ENCODE results near the gene ADNP2.
A peak's percentile ranks its signal among the peaks of the same experiment; 100 is the strongest.

Gene ADNP2

GRCh38 chr18:80107426-80107825 is 1.6 kb upstream of the ADNP2 start:
- Histone ChIP-seq H3K79me2 (ENCODE audit: control insufficient read depth, insufficient read depth, low read length) (peaks cover 25% of the 10 kb centered on the region), H3K4me3 (ENCODE audit: low read length) (no peak overlapping the region), H3K23ac (ENCODE audit: low read length) (no peak overlapping the region), H3K4me1 (ENCODE audit: control insufficient read depth, low read depth, low read length) (peaks cover 19% of the 10 kb centered on the region), H3K4me2 (ENCODE audit: low read length) (no peak overlapping the region), H3K27me3 (ENCODE audit: insufficient read depth, low read length, poor library complexity) (no peaks in the 10 kb centered on the region), H3K79me1 (ENCODE audit: low read length) (no peaks in the 10 kb centered on the region), H2BK120ac (ENCODE audit: low read depth, low read length) (no peak overlapping the region), H3K18ac (ENCODE audit: low read length) (no peak overlapping the region), H3K4ac (ENCODE audit: low read depth, low read length) (no peak overlapping the region), H4K8ac (ENCODE audit: low read depth, low read length) (no peak overlapping the region), H3K9ac (ENCODE audit: low read length) (no peak overlapping the region), H3K36me3 (ENCODE audit: control insufficient read depth, insufficient read depth, low read length) (no peaks in the 10 kb centered on the region), H4K5ac (ENCODE audit: low read length) (no peak overlapping the region), H2AK5ac (ENCODE audit: low read length) (no peak overlapping the region), H2BK15ac (replicated peaks; ENCODE audit: low read depth) (no peak overlapping the region), H2BK5ac (ENCODE audit: low read length) (no peak overlapping the region), H3K56ac (ENCODE audit: low read length) (peak overlapping the region; percentile 39), H3K27ac (ENCODE audit: low read depth, low read length) (no peak overlapping the region)
- no CpG with 5 or more reads among the region's 10 CpGs for WGBS (ENCODE audit: extremely low coverage, insufficient coverage, low lambda C conversion rate)
- no peak for DNase-seq

GRCh38 chr18:80108121-80108536 is 933 bp upstream of the ADNP2 start:
- no CpG with 5 or more reads among the region's 23 CpGs for WGBS (ENCODE audit: extremely low coverage, insufficient coverage, low lambda C conversion rate)
- Histone ChIP-seq H2BK15ac (replicated peaks; ENCODE audit: low read depth) (no peak overlapping the region), H2AK5ac (ENCODE audit: low read length) (no peak overlapping the region), H3K27me3 (ENCODE audit: insufficient read depth, low read length, poor library complexity) (no peaks in the 10 kb centered on the region), H4K5ac (ENCODE audit: low read length) (no peak overlapping the region), H3K56ac (ENCODE audit: low read length) (no peak overlapping the region), H4K8ac (ENCODE audit: low read depth, low read length) (no peak overlapping the region), H3K79me1 (ENCODE audit: low read length) (no peaks in the 10 kb centered on the region), H3K27ac (ENCODE audit: low read depth, low read length) (no peak overlapping the region), H3K9ac (ENCODE audit: low read length) (no peak overlapping the region), H3K79me2 (ENCODE audit: control insufficient read depth, insufficient read depth, low read length) (peaks cover 31% of the 10 kb centered on the region), H3K23ac (ENCODE audit: low read length) (no peak overlapping the region), H3K18ac (ENCODE audit: low read length) (no peak overlapping the region), H3K4me3 (ENCODE audit: low read length) (no peak overlapping the region), H2BK5ac (ENCODE audit: low read length) (no peak overlapping the region), H3K4me1 (ENCODE audit: control insufficient read depth, low read depth, low read length) (peaks cover 19% of the 10 kb centered on the region), H3K36me3 (ENCODE audit: control insufficient read depth, insufficient read depth, low read length) (no peaks in the 10 kb centered on the region), H3K4ac (ENCODE audit: low read depth, low read length) (no peak overlapping the region), H3K4me2 (ENCODE audit: low read length) (no peak overlapping the region), H2BK120ac (ENCODE audit: low read depth, low read length) (no peak overlapping the region)
- no peak for DNase-seq

GRCh38 chr18:80109676-80110078 is 615 bp downstream of the ADNP2 start:
- DNase-seq: peak; percentile 76
- Histone ChIP-seq H2BK120ac (ENCODE audit: low read depth, low read length) (no peak overlapping the region), H3K4me3 (ENCODE audit: low read length) (peak overlapping the region; percentile 77), H3K79me1 (ENCODE audit: low read length) (peaks cover 4% of the 10 kb centered on the region), H3K23ac (ENCODE audit: low read length) (no peak overlapping the region), H3K27ac (ENCODE audit: low read depth, low read length) (peak overlapping the region; percentile 60), H2AK5ac (ENCODE audit: low read length) (no peak overlapping the region), H3K27me3 (ENCODE audit: insufficient read depth, low read length, poor library complexity) (no peaks in the 10 kb centered on the region), H4K8ac (ENCODE audit: low read depth, low read length) (no peak overlapping the region), H4K5ac (ENCODE audit: low read length) (no peak overlapping the region), H3K4ac (ENCODE audit: low read depth, low read length) (peak overlapping the region; percentile 89), H3K56ac (ENCODE audit: low read length) (peak overlapping the region; percentile 86), H2BK5ac (ENCODE audit: low read length) (no peak overlapping the region), H3K18ac (ENCODE audit: low read length) (peak overlapping the region; percentile 98), H3K79me2 (ENCODE audit: control insufficient read depth, insufficient read depth, low read length) (peaks cover 44% of the 10 kb centered on the region), H2BK15ac (replicated peaks; ENCODE audit: low read depth) (no peak overlapping the region), H3K9ac (ENCODE audit: low read length) (peak overlapping the region; percentile 77), H3K4me2 (ENCODE audit: low read length) (peak overlapping the region; percentile 73), H3K4me1 (ENCODE audit: control insufficient read depth, low read depth, low read length) (peaks cover 9% of the 10 kb centered on the region), H3K36me3 (ENCODE audit: control insufficient read depth, insufficient read depth, low read length) (no peaks in the 10 kb centered on the region)
- WGBS (ENCODE audit: extremely low coverage, insufficient coverage, low lambda C conversion rate): no CpG with 5 or more reads among the region's 34 CpGs

GRCh38 chr18:80112624-80113248 is 3.7 kb downstream of the ADNP2 start:
- H3K79me2 ChIP-seq (ENCODE audit: control insufficient read depth, insufficient read depth, low read length): peaks cover 63% of the 10 kb centered on the region
- H3K4me3 ChIP-seq (ENCODE audit: low read length): no peak overlapping the region

GRCh38 chr18:80115035-80115434 is 6.0 kb downstream of the ADNP2 start:
- no peak overlapping the region for H2BK5ac ChIP-seq (ENCODE audit: low read length)
- H4K8ac ChIP-seq (ENCODE audit: low read depth, low read length): no peak overlapping the region
- no peak overlapping the region for H3K56ac ChIP-seq (ENCODE audit: low read length)
- no peak overlapping the region for H2AK5ac ChIP-seq (ENCODE audit: low read length)
- H3K4ac ChIP-seq (ENCODE audit: low read depth, low read length): no peak overlapping the region
- H2BK120ac ChIP-seq (ENCODE audit: low read depth, low read length): no peak overlapping the region
- peaks cover 11% of the 10 kb centered on the region for H3K79me1 ChIP-seq (ENCODE audit: low read length)
- no peak overlapping the region for H2BK15ac ChIP-seq (replicated peaks; ENCODE audit: low read depth)
- H3K27ac ChIP-seq (ENCODE audit: low read depth, low read length): no peak overlapping the region
- H3K4me3 ChIP-seq (ENCODE audit: low read length): no peak overlapping the region
- H4K5ac ChIP-seq (ENCODE audit: low read length): no peak overlapping the region
- H3K18ac ChIP-seq (ENCODE audit: low read length): no peak overlapping the region
- no peak overlapping the region for H3K4me2 ChIP-seq (ENCODE audit: low read length)
- H3K9ac ChIP-seq (ENCODE audit: low read length): no peak overlapping the region
- DNase-seq: no peak
- H3K4me1 ChIP-seq (ENCODE audit: control insufficient read depth, low read depth, low read length): peaks cover 9% of the 10 kb centered on the region
- H3K79me2 ChIP-seq (ENCODE audit: control insufficient read depth, insufficient read depth, low read length): peaks cover 64% of the 10 kb centered on the region
- no peak overlapping the region for H3K23ac ChIP-seq (ENCODE audit: low read length)
- no peaks in the 10 kb centered on the region for H3K27me3 ChIP-seq (ENCODE audit: insufficient read depth, low read length, poor library complexity)
- WGBS (ENCODE audit: extremely low coverage, insufficient coverage, low lambda C conversion rate): no CpG with 5 or more reads among the region's 4 CpGs
- no peaks in the 10 kb centered on the region for H3K36me3 ChIP-seq (ENCODE audit: control insufficient read depth, insufficient read depth, low read length)

More at GRCh38 chr18:80112624-80113248, 3.7 kb downstream of the ADNP2 start:
- Histone ChIP-seq H3K27ac (ENCODE audit: low read depth, low read length) (no peak overlapping the region), H2BK15ac (replicated peaks; ENCODE audit: low read depth) (no peak overlapping the region), H3K4ac (ENCODE audit: low read depth, low read length) (no peak overlapping the region), H3K18ac (ENCODE audit: low read length) (no peak overlapping the region), H3K4me1 (ENCODE audit: control insufficient read depth, low read depth, low read length) (peaks cover 7% of the 10 kb centered on the region), H4K5ac (ENCODE audit: low read length) (no peak overlapping the region), H2BK5ac (ENCODE audit: low read length) (no peak overlapping the region), H3K9ac (ENCODE audit: low read length) (peak overlapping the region; percentile 18), H4K8ac (ENCODE audit: low read depth, low read length) (no peak overlapping the region), H2BK120ac (ENCODE audit: low read depth, low read length) (no peak overlapping the region), H3K56ac (ENCODE audit: low read length) (peak overlapping the region; percentile 54), H3K4me2 (ENCODE audit: low read length) (no peak overlapping the region), H3K27me3 (ENCODE audit: insufficient read depth, low read length, poor library complexity) (no peaks in the 10 kb centered on the region), H3K36me3 (ENCODE audit: control insufficient read depth, insufficient read depth, low read length) (no peaks in the 10 kb centered on the region), H3K23ac (ENCODE audit: low read length) (no peak overlapping the region), H3K79me1 (ENCODE audit: low read length) (peaks cover 9% of the 10 kb centered on the region), H2AK5ac (ENCODE audit: low read length) (no peak overlapping the region)
- DNase-seq: peak; percentile 56
- WGBS (ENCODE audit: extremely low coverage, insufficient coverage, low lambda C conversion rate): no CpG with 5 or more reads among the region's 1 CpG

GRCh38 chr18:80119111-80119510 is 10.0 kb downstream of the ADNP2 start:
- no CpG with 5 or more reads among the region's 6 CpGs for WGBS (ENCODE audit: extremely low coverage, insufficient coverage, low lambda C conversion rate)
- no peak overlapping the region for H3K4ac ChIP-seq (ENCODE audit: low read depth, low read length)

More at GRCh38 chr18:80119111-80119510, 10.0 kb downstream of the ADNP2 start:
- H3K9ac ChIP-seq (ENCODE audit: low read length): no peak overlapping the region
- H4K8ac ChIP-seq (ENCODE audit: low read depth, low read length): no peak overlapping the region
- H2AK5ac ChIP-seq (ENCODE audit: low read length): no peak overlapping the region
- no peak overlapping the region for H3K23ac ChIP-seq (ENCODE audit: low read length)
- peaks cover 3% of the 10 kb centered on the region for H3K4me1 ChIP-seq (ENCODE audit: control insufficient read depth, low read depth, low read length)
- no peak overlapping the region for H3K4me3 ChIP-seq (ENCODE audit: low read length)
- H3K27me3 ChIP-seq (ENCODE audit: insufficient read depth, low read length, poor library complexity): no peaks in the 10 kb centered on the region
- peaks cover 9% of the 10 kb centered on the region for H3K79me1 ChIP-seq (ENCODE audit: low read length)
- H2BK15ac ChIP-seq (replicated peaks; ENCODE audit: low read depth): no peak overlapping the region
- H2BK5ac ChIP-seq (ENCODE audit: low read length): no peak overlapping the region
- peaks cover 56% of the 10 kb centered on the region for H3K79me2 ChIP-seq (ENCODE audit: control insufficient read depth, insufficient read depth, low read length)
- no peak overlapping the region for H3K4me2 ChIP-seq (ENCODE audit: low read length)
- no peaks in the 10 kb centered on the region for H3K36me3 ChIP-seq (ENCODE audit: control insufficient read depth, insufficient read depth, low read length)
- no peak overlapping the region for H3K27ac ChIP-seq (ENCODE audit: low read depth, low read length)
- H4K5ac ChIP-seq (ENCODE audit: low read length): no peak overlapping the region
- H2BK120ac ChIP-seq (ENCODE audit: low read depth, low read length): no peak overlapping the region
- peak; percentile 75 for DNase-seq
- H3K56ac ChIP-seq (ENCODE audit: low read length): no peak overlapping the region
- H3K18ac ChIP-seq (ENCODE audit: low read length): no peak overlapping the region

All from mesendoderm (in vitro differentiated cells).